Neuronal stem cell (in vitro differentiated cells): ENCODE results near the gene HSD17B8.

Experiments
- DNase-seq: peaks from one replicate; pipeline ENCODE4 v3.0.0-alpha.2; 2013; ENCODE audit warnings: low spot score
- H2AFZ ChIP-seq: one replicate; pipeline ENCODE4 v1.6.1; 2013; ENCODE audit warnings: mild to moderate bottlenecking, low read length, inconsistent platforms
- H2AK5ac ChIP-seq: 2 replicates; pipeline ENCODE4 v1.6.1; 2013; ENCODE audit warnings: low read depth, mild to moderate bottlenecking, inconsistent platforms, low read length, moderate library complexity, mixed read lengths
- H2BK120ac ChIP-seq: 2 replicates; pipeline ENCODE4 v1.6.1; 2013; ENCODE audit warnings: low read depth, mild to moderate bottlenecking, inconsistent platforms, low read length, moderate library complexity, mixed read lengths
- H2BK12ac ChIP-seq: one replicate; pipeline ENCODE4 v1.6.1; 2013; ENCODE audit warnings: low read length, inconsistent platforms
- H2BK15ac ChIP-seq: 2 replicates; pipeline ENCODE4 v1.6.1; 2013; ENCODE audit warnings: mild to moderate bottlenecking, low read length, inconsistent platforms, mixed read lengths
- H2BK5ac ChIP-seq: one replicate; pipeline ENCODE4 v1.6.1; 2013; ENCODE audit warnings: inconsistent platforms, mild to moderate bottlenecking, low read length, moderate library complexity
- H3K14ac ChIP-seq: one replicate; pipeline ENCODE4 v1.6.1; 2013; ENCODE audit warnings: low read length, inconsistent platforms
- H3K18ac ChIP-seq: 2 replicates; pipeline ENCODE4 v1.6.1; 2013; ENCODE audit warnings: low read length, inconsistent platforms
- H3K23ac ChIP-seq: 2 replicates; pipeline ENCODE4 v1.6.1; 2013; ENCODE audit warnings: low read depth, mild to moderate bottlenecking, mixed read lengths, low read length, inconsistent platforms; ENCODE audit not compliant: poor library complexity
- H3K27ac ChIP-seq: replicated peaks from 3 replicates; pipeline ENCODE4 v1.5.1; 2013; ENCODE audit warnings: low read length, inconsistent platforms
- H3K27me3 ChIP-seq, 3 experiments: 2 replicates each; pipeline ENCODE4 v1.6.1; 2013; ENCODE audit warnings: low read length in 3 of 3, mild to moderate bottlenecking in 2 of 3, inconsistent platforms in 1 of 3, low read depth in 1 of 3, mixed read lengths in 1 of 3, moderate library complexity in 1 of 3; ENCODE audit not compliant: control insufficient read depth in 3 of 3, insufficient read depth in 3 of 3
- H3K36me3 ChIP-seq, 2 donors: replicated peaks in 1 of 2; 2 replicates each; pipeline ENCODE4 v1.6.1; 2013; ENCODE audit warnings: low read length in 2 of 2; ENCODE audit not compliant: control insufficient read depth in 2 of 2, insufficient read depth in 2 of 2
- H3K4ac ChIP-seq: 2 replicates; pipeline ENCODE4 v1.6.1; 2013; ENCODE audit warnings: inconsistent platforms, mild to moderate bottlenecking, low read length, moderate library complexity
- H3K4me1 ChIP-seq, 2 donors: 1 replicate in 1 of 2; 2 replicates in 1 of 2; pipeline ENCODE4 v1.6.1; 2013; ENCODE audit warnings: low read length in 2 of 2, low read depth in 1 of 2; ENCODE audit not compliant: control insufficient read depth in 2 of 2, insufficient read depth in 1 of 2
- H3K4me2 ChIP-seq: one replicate; pipeline ENCODE4 v1.6.1; 2013; ENCODE audit warnings: mild to moderate bottlenecking, low read length, inconsistent platforms; ENCODE audit not compliant: insufficient read depth, poor library complexity, severe bottlenecking
- H3K4me3 ChIP-seq, 2 donors: 2 replicates each; pipeline ENCODE4 v1.5.1; 2013; ENCODE audit warnings: low read length in 2 of 2, mild to moderate bottlenecking in 2 of 2, inconsistent platforms in 1 of 2, moderate library complexity in 1 of 2
- H3K79me1 ChIP-seq: one replicate; pipeline ENCODE4 v1.6.1; 2013; ENCODE audit warnings: low read depth, mild to moderate bottlenecking, inconsistent platforms, low read length, moderate library complexity
- H3K9ac ChIP-seq: one replicate; pipeline ENCODE4 v1.6.1; 2013; ENCODE audit warnings: mild to moderate bottlenecking, low read depth, low read length, inconsistent platforms; ENCODE audit not compliant: poor library complexity
- H3K9me3 ChIP-seq, 2 donors: replicated peaks in 1 of 2; 2 replicates each; pipeline versions ENCODE3 to v1.6.1; 2013; ENCODE audit warnings: low read length in 2 of 2, mild to moderate bottlenecking in 2 of 2, inconsistent platforms in 1 of 2, low read depth in 1 of 2, mixed read lengths in 1 of 2, moderate library complexity in 1 of 2; ENCODE audit not compliant: control insufficient read depth in 2 of 2, insufficient read depth in 1 of 2
- H4K8ac ChIP-seq: one replicate; pipeline ENCODE4 v1.6.1; 2013; ENCODE audit warnings: low read depth, mild to moderate bottlenecking, inconsistent platforms, low read length, moderate library complexity
- H4K91ac ChIP-seq: one replicate; pipeline ENCODE4 v1.6.1; 2013; ENCODE audit warnings: low read length, low read depth, mild to moderate bottlenecking, inconsistent platforms; ENCODE audit not compliant: poor library complexity
- WGBS, 2 donors: extraction: QIAGEN DNeasy Blood & Tissue Kit; methylation state at CpG; one replicate each; pipeline ENCODE4 v1.1.7; 2013; ENCODE audit warnings: missing lambda C conversion rate in 2 of 2, mixed read lengths in 1 of 2; ENCODE audit not compliant: insufficient read length in 2 of 2, insufficient replicate concordance in 1 of 2; ENCODE audit errors: extremely low coverage in 2 of 2; 5-methylcytosine and 5-hydroxymethylcytosine counted together

The HSD17B8 gene

DNA sequence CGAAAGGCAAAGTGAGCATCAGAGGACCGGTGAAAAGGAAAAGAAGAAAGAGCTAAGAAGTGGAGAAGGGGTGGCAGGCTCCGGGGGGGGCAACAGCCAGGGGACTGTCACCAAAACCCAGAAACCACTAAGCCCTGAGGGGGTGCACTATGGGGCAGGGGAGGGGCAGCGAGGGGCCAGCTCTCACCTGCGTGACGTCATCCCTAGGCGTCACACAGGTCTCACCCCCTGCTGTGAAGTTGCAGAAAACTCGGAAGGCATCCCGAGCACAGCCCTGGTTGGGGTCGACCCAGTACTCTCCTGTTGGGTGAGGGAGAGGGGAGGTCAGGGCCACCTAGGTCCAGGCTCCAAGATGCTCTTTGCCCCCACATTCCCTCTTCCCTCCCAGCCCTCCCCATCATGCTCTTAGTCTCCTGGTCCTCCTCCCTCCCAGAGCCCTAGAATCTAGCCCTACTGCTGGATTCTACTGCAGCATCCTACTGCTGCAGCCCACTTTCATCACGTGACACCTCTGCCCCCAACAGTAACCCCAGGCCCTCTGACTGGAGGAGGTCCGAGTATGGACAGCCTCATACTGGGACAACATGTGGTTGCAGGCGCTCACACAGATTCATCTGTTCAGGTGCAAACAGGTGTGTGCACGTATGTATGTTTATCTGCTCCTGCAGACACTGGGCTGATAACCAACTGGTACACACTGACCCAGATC, 39.6 kb upstream of the HSD17B8 start:
- no peak overlapping the region for H3K27ac ChIP-seq
- peaks cover 0 to 14% (median 10%) of the 10 kb centered on the region in 3 experiments for H3K27me3 ChIP-seq
- no peak for DNase-seq
- H3K4me1 ChIP-seq, result peaks cover 0 to 7% of the 10 kb centered on the region in 2 donors
- WGBS, 2 donors, result no CpG with 5 or more reads among the region's 14 CpGs
- no peak overlapping the region for H4K91ac ChIP-seq
- no peaks in the 10 kb centered on the region for H3K9me3 ChIP-seq
- no peak overlapping the region for H2BK15ac ChIP-seq
- no peak overlapping the region for H3K23ac ChIP-seq
- H3K36me3 ChIP-seq, result no peaks in the 10 kb centered on the region
- no peak overlapping the region for H2AFZ ChIP-seq
- H3K4me2 ChIP-seq, result no peak overlapping the region
- H3K18ac ChIP-seq, result no peak overlapping the region
- no peak overlapping the region for H3K14ac ChIP-seq
- no peak overlapping the region for H3K9ac ChIP-seq
- no peak overlapping the region for H4K8ac ChIP-seq
- H3K4ac ChIP-seq, result no peak overlapping the region
- H2BK12ac ChIP-seq, result no peak overlapping the region
- H2BK5ac ChIP-seq, result no peak overlapping the region
- H2BK120ac ChIP-seq, result no peak overlapping the region
- no peak overlapping the region for H3K4me3 ChIP-seq
- no peaks in the 10 kb centered on the region for H3K79me1 ChIP-seq
- peak overlapping the region; percentile 24 for H2AK5ac ChIP-seq

DNA sequence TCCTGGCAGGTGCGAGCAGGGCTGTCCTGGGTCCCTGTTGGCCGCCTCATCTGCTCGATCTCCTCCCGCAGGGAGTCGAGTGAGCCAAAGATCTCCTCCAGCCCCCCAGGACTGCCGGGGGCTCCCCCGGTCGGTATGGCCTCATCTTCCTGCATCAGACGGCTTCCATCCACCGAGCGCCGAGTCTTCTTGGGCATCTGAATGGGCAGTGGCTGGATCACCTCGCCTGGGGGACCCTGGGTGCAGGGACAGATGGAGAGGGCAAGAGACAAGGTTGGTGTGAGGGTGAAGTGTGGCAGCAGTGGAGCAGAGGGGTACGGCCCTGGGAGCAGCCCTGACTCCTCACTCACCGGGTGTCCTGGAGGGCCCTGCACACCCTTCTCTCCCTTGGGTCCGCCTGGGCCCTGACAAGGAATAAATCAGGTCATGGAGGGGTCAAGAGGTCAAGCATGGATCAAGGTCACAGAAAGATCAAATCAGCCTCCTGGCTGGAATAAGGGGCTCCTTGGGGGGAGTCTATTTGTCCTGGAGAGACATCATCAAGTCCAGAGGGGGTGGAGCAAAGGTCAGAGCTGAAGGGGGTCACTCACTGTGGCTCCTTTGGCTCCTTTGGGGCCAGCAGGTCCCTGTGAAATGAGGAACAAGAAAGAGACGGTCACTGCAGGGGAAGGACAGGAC, 38.7 kb upstream of the HSD17B8 start:
- Histone ChIP-seq H3K27ac (no peak overlapping the region), H4K91ac (no peak overlapping the region), H2BK12ac (no peak overlapping the region), H3K9me3 (no peaks in the 10 kb centered on the region), H3K14ac (no peak overlapping the region), H3K79me1 (no peaks in the 10 kb centered on the region), H3K36me3 (no peaks in the 10 kb centered on the region), H2AK5ac (peak overlapping the region; percentile 74), H3K4me2 (no peak overlapping the region), H3K4me3 (no peak overlapping the region), H3K4ac (no peak overlapping the region), H4K8ac (no peak overlapping the region), H3K9ac (no peak overlapping the region), H3K27me3 (peaks cover 0 to 10% (median 10%) of the 10 kb centered on the region in 3 experiments), H3K23ac (peak overlapping the region; percentile 55), H2AFZ (no peak overlapping the region), H2BK15ac (no peak overlapping the region), H2BK120ac (no peak overlapping the region), H3K4me1 (peaks cover 0 to 7% of the 10 kb centered on the region in 2 donors), H3K18ac (no peak overlapping the region), H2BK5ac (no peak overlapping the region)
- WGBS, 2 donors, result no CpG with 5 or more reads among the region's 17 CpGs
- no peak for DNase-seq

DNA sequence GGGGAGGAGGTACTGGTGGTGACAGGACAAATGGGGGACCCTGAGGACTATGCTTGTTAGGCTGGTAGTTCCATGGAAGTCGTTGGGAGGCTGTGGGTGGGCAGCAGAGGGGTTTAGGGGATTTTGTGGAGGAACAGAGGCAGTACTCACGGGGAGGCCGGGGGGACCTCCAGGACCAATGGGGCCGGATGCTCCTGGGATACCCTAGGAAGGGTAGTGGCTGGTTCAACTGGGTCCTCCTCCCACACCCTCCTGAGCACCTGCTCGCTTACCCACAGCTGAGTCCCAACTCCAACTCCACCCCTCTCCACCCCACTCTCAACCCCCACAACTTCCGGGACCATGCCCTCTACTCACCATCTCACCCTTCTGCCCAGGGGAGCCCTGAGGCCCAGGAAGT, 38.1 kb upstream of the HSD17B8 start:
- no peaks in the 10 kb centered on the region for H3K79me1 ChIP-seq
- H3K4me2 ChIP-seq, result no peak overlapping the region
- H3K4me3 ChIP-seq, result no peak overlapping the region
- H2BK12ac ChIP-seq, result no peak overlapping the region
- no peaks in the 10 kb centered on the region for H3K9me3 ChIP-seq
- H2BK120ac ChIP-seq, result no peak overlapping the region
- H3K27ac ChIP-seq, result no peak overlapping the region
- no CpG with 5 or more reads among the region's 6 CpGs for WGBS, 2 donors
- no peak overlapping the region for H4K8ac ChIP-seq
- H3K4me1 ChIP-seq, result peaks cover 0 to 5% of the 10 kb centered on the region in 2 donors
- H3K9ac ChIP-seq, result no peak overlapping the region
- H2AK5ac ChIP-seq, result no peak overlapping the region
- H2AFZ ChIP-seq, result no peak overlapping the region
- no peak overlapping the region for H4K91ac ChIP-seq
- H2BK5ac ChIP-seq, result no peak overlapping the region
- no peak overlapping the region for H2BK15ac ChIP-seq
- H3K18ac ChIP-seq, result no peak overlapping the region
- H3K4ac ChIP-seq, result no peak overlapping the region
- H3K27me3 ChIP-seq, result peaks cover 0 to 10% (median 4%) of the 10 kb centered on the region in 3 experiments
- H3K14ac ChIP-seq, result no peak overlapping the region
- no peaks in the 10 kb centered on the region for H3K36me3 ChIP-seq
- no peak overlapping the region for H3K23ac ChIP-seq
- no peak for DNase-seq

DNA sequence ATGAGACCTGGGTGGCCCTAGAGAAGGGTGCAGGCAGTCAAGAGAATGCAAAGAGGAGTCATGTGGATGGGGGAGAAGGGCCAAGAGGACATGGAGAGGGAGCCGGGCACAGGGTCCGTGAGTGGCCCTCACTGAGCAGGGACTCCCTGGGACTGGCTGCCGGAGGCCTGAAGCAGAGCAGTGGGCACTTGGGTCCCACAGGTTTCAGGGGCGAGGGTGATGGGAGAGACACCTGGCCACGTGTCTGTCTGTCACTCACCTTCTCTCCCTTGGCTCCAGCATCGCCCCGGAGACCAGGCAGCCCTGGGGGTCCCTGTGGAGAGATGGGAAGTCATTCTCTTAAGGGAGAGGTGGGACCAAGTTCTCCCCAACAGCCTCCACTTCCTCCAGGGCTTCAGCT, 37.6 kb upstream of the HSD17B8 start:
- no peak for DNase-seq
- Histone ChIP-seq H3K4me1 (peaks cover 0 to 4% of the 10 kb centered on the region in 2 donors), H2BK12ac (no peak overlapping the region), H2BK120ac (no peak overlapping the region), H3K4me2 (no peak overlapping the region), H2AK5ac (peak overlapping the region; percentile 98), H2BK5ac (no peak overlapping the region), H2BK15ac (peak overlapping the region; percentile 37), H3K4me3 (no peak overlapping the region), H3K27me3 (peaks cover 0 to 7% (median 4%) of the 10 kb centered on the region in 3 experiments), H3K79me1 (no peaks in the 10 kb centered on the region), H3K27ac (no peak overlapping the region), H4K91ac (no peak overlapping the region), H2AFZ (no peak overlapping the region), H3K4ac (no peak overlapping the region), H3K23ac (no peak overlapping the region), H3K36me3 (no peaks in the 10 kb centered on the region), H3K9me3 (no peaks in the 10 kb centered on the region), H3K18ac (peak overlapping the region; percentile 13), H4K8ac (no peak overlapping the region), H3K14ac (no peak overlapping the region), H3K9ac (no peak overlapping the region)
- no CpG with 5 or more reads among the region's 7 CpGs for WGBS, 2 donors
